Measurements from ENCODE around the gene MSANTD7.

DNA sequence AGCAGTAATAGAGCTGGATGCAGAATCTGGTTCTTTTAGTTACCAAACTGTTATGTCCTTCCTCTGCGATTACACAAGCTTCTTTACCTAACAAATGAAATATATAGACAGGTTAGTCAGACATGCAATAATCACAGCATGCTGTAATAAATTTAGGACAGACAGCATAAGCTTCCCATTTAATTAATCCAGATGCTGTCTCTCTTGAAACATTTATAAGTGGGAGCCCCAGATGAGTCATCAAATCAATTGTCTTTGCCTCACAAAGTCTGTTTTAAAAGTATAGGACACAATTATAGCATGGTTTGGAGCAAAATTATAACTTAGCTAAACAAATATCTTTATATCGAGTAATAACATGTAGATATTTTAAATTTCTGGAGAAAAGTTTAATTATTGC is 1.9 kb upstream of the MSANTD7 start:
- TF ChIP-seq POLR2A (IDR thresholded peaks at IDR 0.05; ENCODE audit: low read length) = no peak
- TF ChIP-seq GATA1 (IDR thresholded peaks at IDR 0.05; ENCODE audit: low read depth, low read length) = no peak
